H1 (cell line): ENCODE measurements around the gene ASMTL. TPM values are rescaled to one million over a fixed set of nuclear protein-coding genes. Genes with fewer than 3 reads are reported as not detected.

ENCODE experiments used
- CTCF ChIA-PET: fragments of 300-600 bp; sonication (Branson Sonifier 250); formaldehyde crosslinking; loops from one replicate; lab custom pipeline; 2021; ENCODE audit not compliant: partially characterized antibody; lab: Charles Lee
- POLR2A ChIA-PET: fragments of 300-600 bp; sonication (Branson Sonifier 250); formaldehyde crosslinking; loops from one replicate; lab custom pipeline; 2021; ENCODE audit warnings: inconsistent platforms; ENCODE audit not compliant: partially characterized antibody; lab: Charles Lee
- DNase-seq, 2 experiments: peaks; one replicate each; pipeline versions ENCODE4 v3.0.0 to v3.0.0-alpha.2; 2010 to 2022; ENCODE audit warnings: low spot score in 2 of 2, low read depth in 1 of 2, mixed read lengths in 1 of 2
- FAIRE-seq: peaks from 2 replicates; lab custom pipeline; 2011; peaks lifted over from hg19 to GRCh38; lab: Jason Lieb, UNC
- H2AFZ ChIP-seq: 2 replicates; pipeline ENCODE4 v1.8.1; 2012; ENCODE audit warnings: low read length, inconsistent platforms
- H2AK5ac ChIP-seq: 2 replicates; pipeline ENCODE4 v1.6.1; 2013; ENCODE audit warnings: low read depth, low read length
- H2BK120ac ChIP-seq: replicated peaks from 2 replicates; pipeline ENCODE3; 2013; ENCODE audit warnings: low read depth, low read length, inconsistent platforms
- H2BK12ac ChIP-seq: 2 replicates; pipeline ENCODE4 v1.6.1; 2013; ENCODE audit warnings: low read depth, low read length
- H2BK15ac ChIP-seq: 2 replicates; pipeline ENCODE4 v1.6.1; 2013; ENCODE audit warnings: low read length
- H2BK20ac ChIP-seq: 2 replicates; pipeline ENCODE4 v1.6.1; 2013; ENCODE audit warnings: low read length
- H2BK5ac ChIP-seq: 2 replicates; pipeline ENCODE4 v1.6.1; 2013; ENCODE audit warnings: low read depth, low read length
- H3K14ac ChIP-seq: 2 replicates; pipeline ENCODE4 v1.6.1; 2013; ENCODE audit warnings: inconsistent platforms; ENCODE audit not compliant: insufficient read length
- H3K18ac ChIP-seq: 2 replicates; pipeline ENCODE4 v1.6.1; 2013; ENCODE audit warnings: low read length; ENCODE audit errors: extremely low read depth
- H3K23ac ChIP-seq: 2 replicates; pipeline ENCODE4 v1.6.1; 2013; ENCODE audit warnings: inconsistent platforms; ENCODE audit not compliant: insufficient read length
- H3K23me2 ChIP-seq: 2 replicates; pipeline ENCODE4 v1.6.1; 2013; ENCODE audit warnings: low read depth, low read length
- H3K27ac ChIP-seq: 2 replicates; pipeline ENCODE4 v1.6.1; 2011; ENCODE audit warnings: low read depth, low read length, inconsistent platforms
- H3K27me3 ChIP-seq, 4 experiments: replicated peaks in 1 of 4; 1 replicate in 1 of 4; 2 replicates in 3 of 4; pipeline versions ENCODE4 v1.6.1 to v1.8.1; 2011 to 2013; ENCODE audit warnings: low read length in 3 of 4, mild to moderate bottlenecking in 3 of 4, inconsistent platforms in 2 of 4, mixed read lengths in 2 of 4, moderate library complexity in 1 of 4; ENCODE audit not compliant: control insufficient read depth in 3 of 4, insufficient read depth in 3 of 4; ENCODE audit errors: extremely low read depth in 1 of 4
- H3K36me3 ChIP-seq, 4 experiments: 2 replicates each; pipeline versions ENCODE4 v1.6.1 to v1.8.1; 2011 to 2013; ENCODE audit warnings: mild to moderate bottlenecking in 4 of 4, low read length in 3 of 4, moderate library complexity in 2 of 4, control low read depth in 1 of 4, inconsistent platforms in 1 of 4; ENCODE audit not compliant: insufficient read depth in 4 of 4, control insufficient read depth in 2 of 4
- H3K4ac ChIP-seq: replicated peaks from 2 replicates; pipeline ENCODE3; 2013; ENCODE audit warnings: low read length, low read depth, mixed read lengths, inconsistent platforms; ENCODE audit not compliant: insufficient read length
- H3K4me1 ChIP-seq, 4 experiments: replicated peaks in 1 of 4; 1 replicate in 1 of 4; 2 replicates in 3 of 4; pipeline versions ENCODE4 v1.6.1 to v1.8.1; 2011 to 2013; ENCODE audit warnings: low read length in 3 of 4, inconsistent platforms in 2 of 4, mixed read lengths in 1 of 4; ENCODE audit not compliant: insufficient read depth in 4 of 4, control insufficient read depth in 3 of 4
- H3K4me2 ChIP-seq, 2 experiments: 2 replicates each; pipeline versions ENCODE4 v1.6.1 to v1.8.1; 2011 to 2013; ENCODE audit warnings: low read depth in 2 of 2, low read length in 2 of 2, control low read depth in 1 of 2, inconsistent platforms in 1 of 2, mild to moderate bottlenecking in 1 of 2; ENCODE audit not compliant: insufficient read depth in 1 of 2
- H3K4me3 ChIP-seq, 4 experiments: fragments of 200-600, 300-600 bp in 1 of 4; sonication (generic), shearing (Covaris generic), sonication (Bioruptor Twin) in 1 of 4; 2 replicates each; pipeline versions ENCODE4 v1.5.1 to v1.8.1; 2011 to 2016; ENCODE audit warnings: low read length in 4 of 4, low read depth in 3 of 4, control low read depth in 2 of 4, inconsistent platforms in 2 of 4, mild to moderate bottlenecking in 2 of 4, mixed read lengths in 1 of 4, moderate library complexity in 1 of 4; ENCODE audit not compliant: insufficient read depth in 2 of 4; ENCODE audit errors: extremely low read depth in 1 of 4
- H3K56ac ChIP-seq: replicated peaks from 2 replicates; pipeline ENCODE3; 2013; ENCODE audit warnings: low read depth, mild to moderate bottlenecking, mixed read lengths, low read length, inconsistent platforms; ENCODE audit not compliant: insufficient read length
- H3K79me1 ChIP-seq: 2 replicates; pipeline ENCODE4 v1.6.1; 2013; ENCODE audit warnings: low read depth, low read length, control low read depth
- H3K79me2 ChIP-seq, 2 experiments: 2 replicates each; pipeline versions ENCODE4 v1.6.1 to v1.8.1; 2012 to 2013; ENCODE audit warnings: low read length in 2 of 2, mild to moderate bottlenecking in 2 of 2, inconsistent platforms in 1 of 2; ENCODE audit not compliant: insufficient read depth in 2 of 2, control insufficient read depth in 1 of 2
- H3K9ac ChIP-seq, 4 experiments: replicated peaks in 1 of 4; 1 replicate in 1 of 4; 2 replicates in 3 of 4; pipeline versions ENCODE4 v1.6.1 to v1.8.1; 2011 to 2013; ENCODE audit warnings: low read depth in 3 of 4, low read length in 3 of 4, control low read depth in 2 of 4, mild to moderate bottlenecking in 2 of 4, moderate library complexity in 2 of 4, inconsistent platforms in 1 of 4; ENCODE audit errors: extremely low read depth in 1 of 4
- H3K9me3 ChIP-seq, 2 experiments: 2 replicates each; pipeline versions ENCODE4 v1.6.1 to v1.8.1; 2012 to 2013; ENCODE audit warnings: mild to moderate bottlenecking in 2 of 2, moderate library complexity in 2 of 2, control low read depth in 1 of 2, inconsistent platforms in 1 of 2, low read depth in 1 of 2, low read length in 1 of 2, mixed read lengths in 1 of 2; ENCODE audit not compliant: insufficient read depth in 2 of 2
- H4K20me1 ChIP-seq, 2 experiments: replicated peaks in 1 of 2; 2 replicates each; pipeline versions ENCODE3 to v1.8.1; 2011 to 2013; ENCODE audit warnings: inconsistent platforms in 2 of 2, low read length in 2 of 2, mild to moderate bottlenecking in 1 of 2; ENCODE audit not compliant: insufficient read depth in 2 of 2, control insufficient read depth in 1 of 2
- H4K5ac ChIP-seq: 2 replicates; pipeline ENCODE4 v1.6.1; 2013; ENCODE audit warnings: low read length, low read depth, mixed read lengths, inconsistent platforms; ENCODE audit not compliant: insufficient read length
- H4K8ac ChIP-seq: 2 replicates; pipeline ENCODE4 v1.8.0; 2013; ENCODE audit warnings: mild to moderate bottlenecking, moderate library complexity, low read length, inconsistent platforms; ENCODE audit not compliant: insufficient read depth; ENCODE audit errors: extremely low read depth
- H4K91ac ChIP-seq: replicated peaks from 2 replicates; pipeline ENCODE3; 2013; ENCODE audit warnings: low read length, mixed read lengths, inconsistent platforms; ENCODE audit not compliant: insufficient read length
- CHD2 ChIP-seq: IDR thresholded peaks from 2 replicates; pipeline ENCODE4 v1.6.1; 2012; ENCODE audit warnings: low read length, improper control_type of control experiment
- CREB1 ChIP-seq: IDR thresholded peaks from 2 replicates; pipeline ENCODE4 v1.6.1; 2012; ENCODE audit warnings: inconsistent platforms
- EGR1 ChIP-seq: IDR thresholded peaks from 2 replicates; pipeline ENCODE4 v1.6.1; 2011; ENCODE audit warnings: low read depth, low read length, borderline replicate concordance
- KDM4A ChIP-seq: IDR thresholded peaks from one replicate; pipeline ENCODE4 v1.7.1; 2012; ENCODE audit warnings: low read depth, mild to moderate bottlenecking, moderate library complexity, low read length, inconsistent platforms; ENCODE audit not compliant: severe bottlenecking
- RFX5 ChIP-seq: IDR thresholded peaks from 2 replicates; pipeline ENCODE4 v1.6.1; 2011; ENCODE audit warnings: low read depth, low read length, improper control_type of control experiment, borderline replicate concordance
- SP4 ChIP-seq: IDR thresholded peaks from 2 replicates; pipeline ENCODE4 v1.6.1; 2012; ENCODE audit warnings: low read length, inconsistent platforms
- TAF1 ChIP-seq: IDR thresholded peaks from 2 replicates; pipeline ENCODE4 v1.6.1; 2011; ENCODE audit warnings: mild to moderate bottlenecking, low read depth, low read length
- TBP ChIP-seq: IDR thresholded peaks from 2 replicates; pipeline ENCODE4 v1.6.1; 2011; ENCODE audit warnings: low read depth, low read length, improper control_type of control experiment
- TCF12 ChIP-seq: IDR thresholded peaks from 2 replicates; pipeline ENCODE4 v1.6.1; 2011; ENCODE audit warnings: low read depth, mild to moderate bottlenecking, low read length
- WGBS, 2 experiments: shearing (Covaris generic) in 1 of 2; methylation state at CpG; one replicate each; pipeline versions ENCODE4 v1.1.6 to v1.1.7; 2013 to 2015; ENCODE audit warnings: low lambda C conversion rate in 2 of 2, mixed read lengths in 2 of 2, inconsistent platforms in 1 of 2, low coverage in 1 of 2, missing lambda C conversion rate in 1 of 2; ENCODE audit not compliant: insufficient replicate concordance in 2 of 2, insufficient coverage in 1 of 2, insufficient read length in 1 of 2; ENCODE audit errors: extremely low coverage in 1 of 2, missing lambda C conversion rate in 1 of 2; 5-methylcytosine and 5-hydroxymethylcytosine counted together
- polyA plus RNA-seq, 7 experiments: library from polyadenylated mRNA; depleted of rRNA in 3 of 7; stranded (reverse) in 5 of 7; unstranded in 2 of 7; fragments of >200 nt in 5 of 7; fragments of 200-250 nt in 2 of 7; gene quantifications; 1 replicate in 5 of 7; 2 replicates in 1 of 7; 4 replicates in 1 of 7; pipeline versions ENCODE4 v1.2.1 to v1.2.3, GENCODE V29; 2011 to 2013; ENCODE audit warnings: missing spikeins in 2 of 7, mixed read lengths in 2 of 7
- total RNA-seq: library from RNA; stranded (reverse); fragmentation: NEBNext Ultra II Directional; extraction: Animal tissue kit (Norgen Biotek cat#: 25700); gene quantifications from 2 replicates; pipeline ENCODE4 v1.2.1, GENCODE V29; 2021
- TF ChIP-seq, protein P1 (sequence below): IDR thresholded peaks from 2 replicates; pipeline ENCODE4 v1.6.1; 2012; ENCODE audit warnings: inconsistent platforms
- TF ChIP-seq, protein P2 (sequence below): IDR thresholded peaks from 2 replicates; pipeline ENCODE4 v1.6.1; 2011; ENCODE audit warnings: low read length, improper control_type of control experiment

Gene ASMTL
- total and polyA plus RNA-seq, 2 of the 8 experiments (the other 6 are each of a cell fraction or from before 2014, with no cell fraction given): 75.6 to 81.4 TPM

DNA sequence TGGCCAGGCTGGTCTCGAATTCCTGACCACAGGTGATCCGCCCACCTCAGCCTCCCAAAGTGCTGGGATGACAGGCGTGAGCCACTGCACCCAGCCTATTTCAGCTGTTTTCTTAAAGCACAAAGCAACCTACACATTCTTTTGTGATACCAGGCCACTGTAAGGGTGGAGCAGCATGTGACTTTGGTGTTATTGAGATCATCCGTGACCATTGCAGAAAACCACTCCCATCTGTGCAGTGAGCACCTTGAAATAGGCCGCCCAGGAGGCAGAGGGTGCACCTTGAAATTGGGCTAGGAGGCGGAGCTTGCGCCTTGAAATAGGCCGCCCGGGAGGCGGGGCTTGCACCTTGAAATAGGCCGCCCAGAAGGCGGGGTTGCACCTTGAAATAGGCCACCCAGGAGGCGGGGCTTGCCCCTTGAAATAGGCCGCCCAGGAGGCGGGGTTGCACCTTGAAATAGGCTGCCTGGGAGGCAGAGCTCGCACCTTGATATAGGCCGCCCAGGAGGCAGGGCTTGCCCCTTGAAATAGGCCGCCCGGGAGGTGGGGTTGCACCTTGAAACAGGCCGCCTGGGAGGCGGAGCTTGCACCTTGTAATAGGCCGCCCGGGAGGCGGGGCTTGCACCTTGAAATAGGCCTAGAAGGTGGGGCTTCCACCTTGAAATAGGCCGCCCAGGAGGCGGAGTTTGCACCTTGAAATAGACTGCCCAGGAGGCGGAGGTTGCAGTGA, 51.8 kb downstream of the ASMTL start:
- Histone ChIP-seq H3K36me3 (peaks cover 9 to 59% (median 34%) of the 10 kb centered on the region in 4 experiments), H3K18ac (no peak overlapping the region), H2BK15ac (no peak overlapping the region), H2AFZ (no peak overlapping the region), H4K91ac (no peak overlapping the region), H2BK12ac (no peak overlapping the region), H2AK5ac (no peak overlapping the region), H3K4me1 (peaks cover 0 to 9% (median 3%) of the 10 kb centered on the region in 4 experiments; a peak in 4 of 7 replicates), H3K56ac (no peak overlapping the region), H4K8ac (no peak overlapping the region), H3K79me1 (peaks cover 5% of the 10 kb centered on the region), H2BK20ac (no peak overlapping the region), H2BK120ac (no peak overlapping the region), H4K5ac (no peak overlapping the region), H3K9ac (no peak overlapping the region), H2BK5ac (no peak overlapping the region), H4K20me1 (peaks cover 9 to 26% of the 10 kb centered on the region in 2 experiments), H3K27me3 (no peaks in the 10 kb centered on the region), H3K9me3 (no peaks in the 10 kb centered on the region), H3K23me2 (peaks cover 29% of the 10 kb centered on the region; the same call in 1 of the 2 replicates), H3K4me3 (no peak overlapping the region), H3K27ac (no peak overlapping the region), H3K79me2 (peaks cover 0 to 6% of the 10 kb centered on the region in 2 experiments; a peak in 1 of 4 replicates), H3K4me2 (peak overlapping the region; percentile 25 to 27; a peak in 3 of 4 replicates), H3K23ac (no peak overlapping the region), H3K4ac (no peak overlapping the region), H3K14ac (no peak overlapping the region)
- peak; percentile 90 to 91 for DNase-seq
- ChIA-PET POLR2A (no interaction called here), CTCF (no interaction called here)
- WGBS, 2 experiments: 54% methylated on average over 27 of the region's 27 CpGs; no CpG with 5 or more reads in 1 of the 2 experiments
- FAIRE-seq: peak; percentile 66
- no peak for TF ChIP-seq RFX5
- 0 out of 2 replicates have a peak, but pooled peaks have one; percentile 14 for TF ChIP-seq SP4
- TF ChIP-seq, protein P1, sequence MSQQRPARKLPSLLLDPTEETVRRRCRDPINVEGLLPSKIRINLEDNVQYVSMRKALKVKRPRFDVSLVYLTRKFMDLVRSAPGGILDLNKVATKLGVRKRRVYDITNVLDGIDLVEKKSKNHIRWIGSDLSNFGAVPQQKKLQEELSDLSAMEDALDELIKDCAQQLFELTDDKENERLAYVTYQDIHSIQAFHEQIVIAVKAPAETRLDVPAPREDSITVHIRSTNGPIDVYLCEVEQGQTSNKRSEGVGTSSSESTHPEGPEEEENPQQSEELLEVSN: no peak
- no peak for TF ChIP-seq CHD2
- TF ChIP-seq CREB1: no peak
- TF ChIP-seq TAF1: no peak
- no peak for TF ChIP-seq KDM4A
- TF ChIP-seq, protein P2, sequence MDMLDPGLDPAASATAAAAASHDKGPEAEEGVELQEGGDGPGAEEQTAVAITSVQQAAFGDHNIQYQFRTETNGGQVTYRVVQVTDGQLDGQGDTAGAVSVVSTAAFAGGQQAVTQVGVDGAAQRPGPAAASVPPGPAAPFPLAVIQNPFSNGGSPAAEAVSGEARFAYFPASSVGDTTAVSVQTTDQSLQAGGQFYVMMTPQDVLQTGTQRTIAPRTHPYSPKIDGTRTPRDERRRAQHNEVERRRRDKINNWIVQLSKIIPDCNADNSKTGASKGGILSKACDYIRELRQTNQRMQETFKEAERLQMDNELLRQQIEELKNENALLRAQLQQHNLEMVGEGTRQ: no peak
- TF ChIP-seq EGR1: no peak
- peak; percentile 56 for TF ChIP-seq TBP
- TF ChIP-seq TCF12: no peak
